ENCODE measurements around the gene CAMTA1. TPM values are rescaled to one million over a fixed set of nuclear protein-coding genes. Genes with fewer than 3 reads are reported as not detected.

The CAMTA1 gene
- total and polyA plus RNA-seq, 12 donors, result 123 to 265 (median 142) TPM

DNA sequence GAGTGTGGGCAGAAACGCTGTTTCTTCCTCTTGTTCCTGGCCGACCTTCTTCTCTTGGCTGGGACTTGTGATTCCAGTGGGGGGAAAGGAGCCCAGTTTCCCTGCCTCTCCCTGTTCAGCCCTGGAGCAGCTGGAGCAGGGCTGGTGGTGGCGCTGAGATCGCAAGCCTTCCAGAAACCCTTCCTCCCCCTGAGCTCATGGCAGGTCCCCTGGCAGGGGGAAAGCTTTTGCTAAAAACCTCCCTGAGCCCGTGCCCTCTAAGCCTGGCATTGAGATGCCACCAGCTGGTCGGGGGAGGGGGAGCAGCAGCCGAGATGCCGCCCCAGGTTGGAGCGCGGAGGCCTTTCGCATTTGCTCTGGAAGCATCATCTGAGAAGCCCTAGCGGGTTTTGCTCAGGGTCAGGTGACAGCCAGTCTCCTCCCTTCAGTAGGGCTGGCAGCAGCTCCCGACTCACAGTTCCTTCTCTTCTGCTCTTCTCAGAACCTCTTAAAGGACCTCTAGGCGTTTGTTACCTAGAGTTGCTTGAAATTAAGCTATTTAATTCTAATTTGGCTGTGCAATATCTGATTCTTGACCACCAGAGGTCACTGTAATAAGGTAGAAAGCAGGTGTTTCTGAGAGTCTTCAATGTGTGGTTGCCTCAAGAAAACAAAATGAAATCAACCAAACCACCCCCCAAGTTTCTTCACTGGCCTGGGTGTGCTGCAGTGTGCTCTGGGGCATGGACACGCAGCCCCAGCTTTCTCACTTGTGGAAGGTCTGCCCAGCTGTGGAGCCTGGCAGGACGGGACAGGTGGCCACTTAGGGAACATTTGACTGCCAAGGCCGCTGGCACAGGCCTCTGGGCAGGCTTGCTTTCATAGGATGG lies 257.3 kb downstream of the CAMTA1 start:
- peak in 1 of 8 donors; percentile 26 for ATAC-seq
- WGBS, 2 donors, result 59% methylated on average over 17 of the region's 17 CpGs
- H3K27ac ChIP-seq, result no peak overlapping the region
- intact Hi-C loops (cut with DNase I), result loop anchor here (2.0 to 10.0 kb wide), 6 partner anchors 162 to 605 kb away; no protein-coding TSS in a partner anchor
- no peak overlapping the region for H3K4me3 ChIP-seq
- H3K27me3 ChIP-seq, result peaks cover 0 to 28% (median 9%) of the 10 kb centered on the region in 7 donors
- H3K9me3 ChIP-seq, result peaks cover 0 to 5% (median 0%) of the 10 kb centered on the region in 11 donors
- TF ChIP-seq, protein P1, sequence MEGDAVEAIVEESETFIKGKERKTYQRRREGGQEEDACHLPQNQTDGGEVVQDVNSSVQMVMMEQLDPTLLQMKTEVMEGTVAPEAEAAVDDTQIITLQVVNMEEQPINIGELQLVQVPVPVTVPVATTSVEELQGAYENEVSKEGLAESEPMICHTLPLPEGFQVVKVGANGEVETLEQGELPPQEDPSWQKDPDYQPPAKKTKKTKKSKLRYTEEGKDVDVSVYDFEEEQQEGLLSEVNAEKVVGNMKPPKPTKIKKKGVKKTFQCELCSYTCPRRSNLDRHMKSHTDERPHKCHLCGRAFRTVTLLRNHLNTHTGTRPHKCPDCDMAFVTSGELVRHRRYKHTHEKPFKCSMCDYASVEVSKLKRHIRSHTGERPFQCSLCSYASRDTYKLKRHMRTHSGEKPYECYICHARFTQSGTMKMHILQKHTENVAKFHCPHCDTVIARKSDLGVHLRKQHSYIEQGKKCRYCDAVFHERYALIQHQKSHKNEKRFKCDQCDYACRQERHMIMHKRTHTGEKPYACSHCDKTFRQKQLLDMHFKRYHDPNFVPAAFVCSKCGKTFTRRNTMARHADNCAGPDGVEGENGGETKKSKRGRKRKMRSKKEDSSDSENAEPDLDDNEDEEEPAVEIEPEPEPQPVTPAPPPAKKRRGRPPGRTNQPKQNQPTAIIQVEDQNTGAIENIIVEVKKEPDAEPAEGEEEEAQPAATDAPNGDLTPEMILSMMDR (IDR thresholded peaks at IDR 0.05), result peak in 8 of 9 donors; percentile 10 to 64 (median 54)
- H3K4me1 ChIP-seq, result no peaks in the 10 kb centered on the region
- DNase-seq, result no peak
- no peaks in the 10 kb centered on the region for H3K36me3 ChIP-seq

DNA sequence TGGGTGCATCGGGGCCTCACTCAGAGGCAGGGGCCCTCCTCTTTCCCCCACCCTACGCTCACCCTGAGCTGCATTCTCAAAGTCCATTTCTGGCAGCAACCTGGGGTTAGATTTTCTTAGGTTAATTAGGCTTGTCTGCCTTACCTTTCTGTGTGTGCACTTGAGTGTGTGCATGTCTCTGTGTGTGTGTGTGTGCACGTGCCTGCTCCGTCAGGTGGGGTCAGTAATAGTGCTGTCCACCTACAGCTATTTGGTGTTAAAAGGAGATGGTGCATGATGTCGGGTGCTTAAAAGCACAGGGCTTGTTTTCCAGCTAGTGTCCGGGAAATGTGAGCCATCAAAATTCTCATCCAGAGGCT lies 257.9 kb downstream of the CAMTA1 start:
- 65 to 72% methylated on average over 6 of the region's 6 CpGs for WGBS, 2 donors
- intact Hi-C loops (cut with DNase I), result loop anchor here (2.0 to 10.0 kb wide), 6 partner anchors 162 to 604 kb away; no protein-coding TSS in a partner anchor
- peaks cover 0 to 28% (median 9%) of the 10 kb centered on the region in 7 donors for H3K27me3 ChIP-seq

DNA sequence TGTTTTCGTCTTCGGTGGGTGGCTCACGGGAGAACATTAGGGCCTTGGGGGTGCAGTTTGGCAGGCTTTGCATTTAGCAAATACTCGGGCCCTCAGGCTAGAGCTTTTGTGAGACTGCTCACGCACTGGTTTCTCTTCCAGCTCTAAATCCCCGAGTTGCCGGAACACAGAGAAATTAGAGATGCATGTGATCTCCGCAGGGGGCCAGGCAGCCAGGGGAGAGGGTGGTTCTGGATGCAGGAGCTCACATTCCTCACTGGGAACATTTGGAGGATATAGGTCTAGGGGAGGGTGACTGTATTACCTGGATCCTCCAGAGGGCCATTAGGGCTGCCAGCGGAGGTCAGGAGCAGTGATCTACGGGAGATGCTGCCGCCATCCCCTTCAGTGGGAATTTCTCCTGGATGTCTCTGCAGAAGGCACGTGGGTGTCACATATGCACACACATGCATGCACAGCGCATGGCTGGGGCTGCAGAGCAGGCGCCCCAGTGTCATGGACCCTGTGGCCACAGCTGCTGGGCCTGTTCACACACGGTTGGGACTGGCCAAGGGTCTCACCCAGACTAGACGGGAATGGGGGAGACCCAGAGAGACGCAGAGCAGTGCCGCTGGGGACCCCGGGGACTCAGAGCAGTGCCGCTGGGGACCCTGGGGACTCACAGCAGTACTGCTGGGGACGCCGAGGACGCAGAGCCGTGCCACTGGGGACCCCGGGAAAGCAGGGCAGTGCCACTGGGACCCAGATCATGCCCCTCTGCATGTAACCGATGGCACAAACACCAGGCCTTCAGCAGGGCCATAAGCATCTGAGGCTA lies 258.7 kb downstream of the CAMTA1 start:
- Histone ChIP-seq H3K36me3 (no peaks in the 10 kb centered on the region), H3K27ac (no peak overlapping the region), H3K4me3 (no peak overlapping the region), H3K4me1 (no peaks in the 10 kb centered on the region), H3K27me3 (peaks cover 0 to 29% (median 9%) of the 10 kb centered on the region in 7 donors), H3K9me3 (peaks cover 0 to 5% (median 0%) of the 10 kb centered on the region in 11 donors)
- ATAC-seq, result no peak
- 85 to 88% methylated on average over 26 of the region's 26 CpGs for WGBS, 2 donors
- TF ChIP-seq, protein P1 (IDR thresholded peaks at IDR 0.05), result no peak
- DNase-seq, result no peak
- intact Hi-C loops (cut with DNase I), result loop anchor here (2.0 to 10.0 kb wide), 6 partner anchors 161 to 603 kb away; no protein-coding TSS in a partner anchor

More for the DNA sequence above, 257.9 kb downstream of the CAMTA1 start:
- no peaks in the 10 kb centered on the region for H3K4me1 ChIP-seq
- DNase-seq, result no peak
- H3K36me3 ChIP-seq, result no peaks in the 10 kb centered on the region
- peaks cover 0 to 5% (median 0%) of the 10 kb centered on the region in 11 donors for H3K9me3 ChIP-seq
- no peak overlapping the region for H3K27ac ChIP-seq
- no peak for ATAC-seq
- H3K4me3 ChIP-seq, result no peak overlapping the region
- TF ChIP-seq, protein P1 (IDR thresholded peaks at IDR 0.05), result no peak

DNA sequence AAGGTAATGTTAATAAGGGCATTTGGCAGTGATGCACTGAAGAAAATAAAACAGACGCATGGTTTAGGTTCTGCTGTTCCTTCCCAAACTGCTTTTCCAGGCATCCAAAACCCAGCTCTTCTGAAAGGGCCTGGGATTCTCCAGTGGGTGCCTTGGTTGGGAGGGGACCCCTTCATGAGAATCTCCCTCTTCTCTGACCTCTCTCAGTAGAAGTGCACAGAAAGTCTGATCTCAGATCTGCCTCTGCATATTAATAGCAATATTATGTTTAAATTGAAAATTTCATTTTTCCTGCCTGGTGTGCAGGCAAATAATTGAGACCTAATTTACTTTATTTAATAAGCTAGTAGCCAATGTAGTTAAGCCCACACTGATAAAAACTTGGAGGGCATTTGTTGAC lies 260.6 kb downstream of the CAMTA1 start:
- Histone ChIP-seq H3K36me3 (no peaks in the 10 kb centered on the region), H3K27ac (no peak overlapping the region), H3K27me3 (peaks cover 0 to 29% (median 11%) of the 10 kb centered on the region in 7 donors), H3K9me3 (peaks cover 0 to 5% (median 0%) of the 10 kb centered on the region in 11 donors), H3K4me1 (no peaks in the 10 kb centered on the region), H3K4me3 (no peak overlapping the region)
- TF ChIP-seq, protein P1 (IDR thresholded peaks at IDR 0.05), result no peak
- ATAC-seq (no peak), DNase-seq (no peak)
- WGBS, 2 donors, result 84 to 94% methylated on average over 1 of the region's 1 CpG
- intact Hi-C loops (cut with DNase I), result loop anchor here in 8 of 10 donors (10.0 kb wide), 2 partner anchors 159 to 599 kb away; no protein-coding TSS in a partner anchor
